ENCODE data around the gene PRKAR1A. TPM values are rescaled to one million over a fixed set of nuclear protein-coding genes. Genes with fewer than 3 reads are reported as not detected.
A peak's percentile ranks its signal among the peaks of the same experiment; 100 is the strongest.
"Not testable (repeated sequence)": the region's sequence is repeated elsewhere in the genome, so short reads cannot be mapped to it uniquely, and the experiment has no call there.

Gene PRKAR1A
- total RNA-seq, 5 donors from 2014 or later (not counting 1 experiment from before 2014, with no cell fraction given): 128 to 175 (median 162) TPM

DNA sequence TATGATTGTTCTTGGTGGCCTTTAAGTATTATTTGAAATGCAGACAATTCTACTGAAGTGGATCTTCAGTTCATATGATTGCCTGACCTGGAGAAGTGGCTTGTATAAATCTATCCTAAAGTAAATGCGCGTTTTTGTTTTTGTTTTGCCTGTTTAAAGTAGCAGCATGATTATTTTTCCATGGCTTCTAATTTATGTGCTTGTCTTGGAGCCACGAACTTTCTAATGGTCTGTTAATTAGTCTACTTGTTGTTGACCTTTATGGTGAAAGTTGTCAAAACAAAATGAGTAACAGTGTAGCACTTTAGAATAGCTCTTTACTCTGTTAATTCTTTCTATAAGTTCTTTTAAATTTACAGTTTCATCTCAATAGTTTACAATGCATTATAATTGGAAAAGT is 1.7 kb downstream of the PRKAR1A start:
- WGBS (ENCODE audit: insufficient coverage): 61% methylated on average over 3 of the region's 3 CpGs

GRCh38 chr17:68514831-68515635 is 2.8 kb downstream of the PRKAR1A start:
- Histone ChIP-seq H3K9me3 (no peaks in the 10 kb centered on the region), H3K27me3 (replicated peaks in 1 of 2; ENCODE audit: control insufficient read depth in 2 of 2, extremely low read depth in 1 of 2, insufficient read depth in 2 of 2, low read length in 1 of 2) (no peaks in the 10 kb centered on the region), H3K4me1 (ENCODE audit: control insufficient read depth in 1 of 2, extremely low read depth in 1 of 2, insufficient read depth in 2 of 2, low read length in 2 of 2) (peaks cover 10 to 21% of the 10 kb centered on the region in 2 experiments), H3K27ac (ENCODE audit: low read length) (no peak overlapping the region), H3K4me3 (ENCODE audit: control insufficient read depth in 1 of 2, extremely low read depth in 1 of 2, low read length in 1 of 2) (no peak overlapping the region), H3K36me3 (ENCODE audit: control insufficient read depth in 2 of 2, extremely low read depth in 1 of 2, insufficient read depth in 1 of 2, low read length in 1 of 2) (peaks cover 7 to 43% of the 10 kb centered on the region in 2 donors)
- Mint-ChIP-seq H3K4me1 (peaks cover 64 to 76% (median 66%) of the 10 kb centered on the region in 3 donors), H3K9me3 (no peaks in the 10 kb centered on the region), H3K27ac (peak overlapping the region in 1 of 2 donors; percentile 37), H3K36me3 (peaks cover 41% of the 10 kb centered on the region), H3K27me3 (no peaks in the 10 kb centered on the region), H3K4me3 (peak overlapping the region; percentile 94 to 99 (median 94))
- ATAC-seq (replicated peaks in 1 of 4) (no peak), DNase-seq (peak in 1 of 35 experiments; percentile 24)
- 90% methylated on average over 11 of the region's 15 CpGs for WGBS (ENCODE audit: insufficient coverage)
- POLR2A ChIA-PET: no interaction called here
- CTCF ChIA-PET: interaction anchor here in 1 of 2 donors (0.5 kb wide), 1 partner anchor 232 kb away, joined by 13 read pairs; no protein-coding TSS in a partner anchor

More for the DNA sequence above, 1.7 kb downstream of the PRKAR1A start:
- Histone ChIP-seq H3K9me3 (no peaks in the 10 kb centered on the region), H3K36me3 (ENCODE audit: control insufficient read depth in 2 of 2, extremely low read depth in 1 of 2, insufficient read depth in 1 of 2, low read length in 1 of 2) (peaks cover 7 to 33% of the 10 kb centered on the region in 2 donors), H3K4me3 (ENCODE audit: control insufficient read depth in 1 of 2, extremely low read depth in 1 of 2, low read length in 1 of 2) (peak overlapping the region in 1 of 2 donors; percentile 98), H3K4me1 (ENCODE audit: control insufficient read depth in 1 of 2, extremely low read depth in 1 of 2, insufficient read depth in 2 of 2, low read length in 2 of 2) (peaks cover 10 to 21% of the 10 kb centered on the region in 2 experiments), H3K27me3 (replicated peaks in 1 of 2; ENCODE audit: control insufficient read depth in 2 of 2, extremely low read depth in 1 of 2, insufficient read depth in 2 of 2, low read length in 1 of 2) (no peaks in the 10 kb centered on the region), H3K27ac (ENCODE audit: low read length) (no peak overlapping the region)
- Mint-ChIP-seq H3K4me1 (peaks cover 54 to 69% (median 60%) of the 10 kb centered on the region in 3 donors), H3K4me3 (peak overlapping the region; percentile 94 to 99 (median 94)), H3K27ac (peak overlapping the region; percentile 97), H3K36me3 (peaks cover 34% of the 10 kb centered on the region), H3K27me3 (no peaks in the 10 kb centered on the region), H3K9me3 (no peaks in the 10 kb centered on the region)
- POLR2A ChIA-PET: no interaction called here
- no peak for ATAC-seq (replicated peaks in 1 of 4)
- CTCF ChIA-PET: no interaction called here
- no peak for DNase-seq

- ATAC-seq (replicated peaks in 1 of 4) (no peak), DNase-seq (no peak)
- POLR2A ChIA-PET: interaction anchor here in 1 of 2 donors (0.7 kb wide), 1 partner anchor 683 kb away, joined by 3 read pairs; no protein-coding TSS in a partner anchor
- no CpG with 5 or more reads among the region's 1 CpG for WGBS (ENCODE audit: insufficient coverage)
- H3K36me3 ChIP-seq (ENCODE audit: control insufficient read depth in 2 of 2, extremely low read depth in 1 of 2, insufficient read depth in 1 of 2, low read length in 1 of 2): peaks cover 7 to 45% of the 10 kb centered on the region in 2 donors
- H3K9me3 Mint-ChIP-seq: no peaks in the 10 kb centered on the region
- H3K4me3 ChIP-seq (ENCODE audit: control insufficient read depth in 1 of 2, extremely low read depth in 1 of 2, low read length in 1 of 2): no peak overlapping the region
- H3K9me3 ChIP-seq: no peaks in the 10 kb centered on the region
- peaks cover 10 to 16% of the 10 kb centered on the region in 2 experiments for H3K4me1 ChIP-seq (ENCODE audit: control insufficient read depth in 1 of 2, extremely low read depth in 1 of 2, insufficient read depth in 2 of 2, low read length in 2 of 2)
- no peaks in the 10 kb centered on the region for H3K27me3 ChIP-seq (replicated peaks in 1 of 2; ENCODE audit: control insufficient read depth in 2 of 2, extremely low read depth in 1 of 2, insufficient read depth in 2 of 2, low read length in 1 of 2)
- H3K4me1 Mint-ChIP-seq: peaks cover 64 to 72% (median 66%) of the 10 kb centered on the region in 3 donors
- peaks cover 46% of the 10 kb centered on the region for H3K36me3 Mint-ChIP-seq
- H3K4me3 Mint-ChIP-seq: no peak overlapping the region
- CTCF ChIA-PET: interaction anchor here (0.6 kb wide), 2 partner anchors 252 to 254 kb away, joined by 3 read pairs; no protein-coding TSS in a partner anchor
- H3K27me3 Mint-ChIP-seq: no peaks in the 10 kb centered on the region
- no peak overlapping the region for H3K27ac ChIP-seq (ENCODE audit: low read length)
- no peak overlapping the region for H3K27ac Mint-ChIP-seq
Measured at GRCh38 chr17:68516732-68517131, 4.5 kb downstream of the PRKAR1A start.

DNA sequence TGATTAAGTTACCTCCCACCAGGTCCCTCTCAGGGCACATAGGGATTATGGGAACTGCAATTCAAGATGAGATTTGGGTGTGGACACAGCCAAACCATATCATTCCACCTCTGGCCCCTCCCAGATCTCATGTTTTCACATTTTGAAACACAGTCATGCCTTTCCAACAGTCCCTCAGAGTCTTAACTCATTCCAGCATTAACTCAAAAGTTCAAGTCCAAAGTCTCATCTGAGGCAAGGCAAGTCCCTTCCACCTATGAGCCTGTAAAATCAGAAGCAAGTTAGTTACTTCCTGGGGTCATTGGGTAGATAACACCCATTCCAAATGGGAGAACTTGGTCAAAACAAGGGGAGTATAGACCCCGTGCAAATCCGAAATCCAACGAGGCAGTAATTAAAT is 5.4 kb downstream of the PRKAR1A start:
- H3K36me3 Mint-ChIP-seq: peaks cover 53% of the 10 kb centered on the region
- H3K4me1 Mint-ChIP-seq: peaks cover 68 to 74% (median 73%) of the 10 kb centered on the region in 3 donors
- Histone ChIP-seq H3K4me1 (ENCODE audit: control insufficient read depth in 1 of 2, extremely low read depth in 1 of 2, insufficient read depth in 2 of 2, low read length in 2 of 2) (peaks cover 12 to 16% of the 10 kb centered on the region in 2 experiments), H3K36me3 (ENCODE audit: control insufficient read depth in 2 of 2, extremely low read depth in 1 of 2, insufficient read depth in 1 of 2, low read length in 1 of 2) (peaks cover 7 to 50% of the 10 kb centered on the region in 2 donors)
- H3K9me3 ChIP-seq; DNase-seq; H3K27me3 ChIP-seq (replicated peaks in 1 of 2; ENCODE audit: control insufficient read depth in 2 of 2, extremely low read depth in 1 of 2, insufficient read depth in 2 of 2, low read length in 1 of 2); H3K4me3 ChIP-seq (ENCODE audit: control insufficient read depth in 1 of 2, extremely low read depth in 1 of 2, low read length in 1 of 2); H3K4me3 Mint-ChIP-seq; H3K9me3 Mint-ChIP-seq; POLR2A ChIA-PET; H3K27ac ChIP-seq (ENCODE audit: low read length); CTCF ChIA-PET; H3K27ac Mint-ChIP-seq; ATAC-seq (replicated peaks in 1 of 4); H3K27me3 Mint-ChIP-seq: not testable (repeated sequence)
- WGBS (ENCODE audit: insufficient coverage): no CpG with 5 or more reads among the region's 3 CpGs

GRCh38 chr17:68518063-68518815 is 6.0 kb downstream of the PRKAR1A start:
- Histone ChIP-seq H3K4me3 (ENCODE audit: control insufficient read depth in 1 of 2, extremely low read depth in 1 of 2, low read length in 1 of 2) (no peak overlapping the region), H3K4me1 (ENCODE audit: control insufficient read depth in 1 of 2, extremely low read depth in 1 of 2, insufficient read depth in 2 of 2, low read length in 2 of 2) (peaks cover 12% of the 10 kb centered on the region in 2 experiments), H3K36me3 (ENCODE audit: control insufficient read depth in 2 of 2, extremely low read depth in 1 of 2, insufficient read depth in 1 of 2, low read length in 1 of 2) (peaks cover 7 to 57% of the 10 kb centered on the region in 2 donors), H3K27me3 (replicated peaks in 1 of 2; ENCODE audit: control insufficient read depth in 2 of 2, extremely low read depth in 1 of 2, insufficient read depth in 2 of 2, low read length in 1 of 2) (no peaks in the 10 kb centered on the region), H3K27ac (ENCODE audit: low read length) (no peak overlapping the region), H3K9me3 (no peaks in the 10 kb centered on the region)
- ChIA-PET POLR2A (no interaction called here), CTCF (no interaction called here)
- peaks cover 64 to 78% (median 76%) of the 10 kb centered on the region in 3 donors for H3K4me1 Mint-ChIP-seq
- ATAC-seq (replicated peaks in 1 of 4) (no peak), DNase-seq (no peak)
- H3K27me3 Mint-ChIP-seq: no peaks in the 10 kb centered on the region
- WGBS (ENCODE audit: insufficient coverage): 98% methylated on average over 8 of the region's 9 CpGs
- no peak overlapping the region for H3K4me3 Mint-ChIP-seq
- peaks cover 59% of the 10 kb centered on the region for H3K36me3 Mint-ChIP-seq
- H3K27ac Mint-ChIP-seq: no peak overlapping the region
- no peaks in the 10 kb centered on the region for H3K9me3 Mint-ChIP-seq

- DNase-seq; H3K27ac ChIP-seq (ENCODE audit: low read length); CTCF ChIA-PET; H3K27me3 Mint-ChIP-seq; H3K27ac Mint-ChIP-seq; H3K9me3 ChIP-seq; ATAC-seq (replicated peaks in 1 of 4); POLR2A ChIA-PET; H3K9me3 Mint-ChIP-seq; H3K4me3 Mint-ChIP-seq; H3K27me3 ChIP-seq (replicated peaks in 1 of 2; ENCODE audit: control insufficient read depth in 2 of 2, extremely low read depth in 1 of 2, insufficient read depth in 2 of 2, low read length in 1 of 2); H3K4me3 ChIP-seq (ENCODE audit: control insufficient read depth in 1 of 2, extremely low read depth in 1 of 2, low read length in 1 of 2): not testable (repeated sequence)
- 93% methylated on average over 1 of the region's 3 CpGs for WGBS (ENCODE audit: insufficient coverage)
- peaks cover 56 to 70% (median 67%) of the 10 kb centered on the region in 3 donors for H3K4me1 Mint-ChIP-seq
- H3K36me3 ChIP-seq (ENCODE audit: control insufficient read depth in 2 of 2, extremely low read depth in 1 of 2, insufficient read depth in 1 of 2, low read length in 1 of 2): peaks cover 7 to 65% of the 10 kb centered on the region in 2 donors
- H3K4me1 ChIP-seq (ENCODE audit: control insufficient read depth in 1 of 2, extremely low read depth in 1 of 2, insufficient read depth in 2 of 2, low read length in 2 of 2): peaks cover 7 to 11% of the 10 kb centered on the region in 2 experiments
- H3K36me3 Mint-ChIP-seq: peaks cover 65% of the 10 kb centered on the region
Measured at GRCh38 chr17:68519051-68519450, 6.8 kb downstream of the PRKAR1A start.

All from T-cell (primary cell).